CD8-positive, alpha-beta memory T cell (primary cell): Measurements from ENCODE around the gene NSUN3. TPM values are rescaled to one million over a fixed set of nuclear protein-coding genes. Genes with fewer than 3 reads are reported as not detected.

Experiments
- CTCF ChIA-PET: fragments of 350-600 bp; sonication (Branson Sonifier 250); formaldehyde crosslinking; loops from one replicate; lab custom pipeline; 2021; ENCODE audit warnings: antibody characterized with exemption; lab: Charles Lee
- POLR2A ChIA-PET: fragments of 350-600 bp; sonication (Branson Sonifier 250); formaldehyde crosslinking; loops from one replicate; lab custom pipeline; 2021; ENCODE audit warnings: antibody characterized with exemption; lab: Charles Lee
- DNase-seq, 5 donors: peaks; one replicate each; pipeline versions ENCODE4 v3.0.0 to v3.0.0-alpha.2; 2020 to 2022; ENCODE audit warnings: mixed read lengths in 1 of 5
- H3K27ac ChIP-seq: one replicate; pipeline ENCODE4 v1.7.0; 2013; ENCODE audit warnings: low read depth, mild to moderate bottlenecking, low read length, moderate library complexity
- H3K27me3 ChIP-seq: 2 replicates; pipeline ENCODE4 v1.7.0; 2013; ENCODE audit warnings: low read length, mild to moderate bottlenecking; ENCODE audit not compliant: insufficient read depth, poor library complexity, severe bottlenecking
- H3K36me3 ChIP-seq: 2 replicates; pipeline ENCODE4 v1.7.0; 2013; ENCODE audit warnings: mild to moderate bottlenecking, low read length, moderate library complexity; ENCODE audit not compliant: insufficient read depth
- H3K4me1 ChIP-seq: 2 replicates; pipeline ENCODE4 v1.7.0; 2013; ENCODE audit warnings: mild to moderate bottlenecking, low read length, moderate library complexity; ENCODE audit not compliant: insufficient read depth
- H3K4me3 ChIP-seq: 2 replicates; pipeline ENCODE4 v1.7.0; 2013; ENCODE audit warnings: mild to moderate bottlenecking, low read length
- H3K9me3 ChIP-seq: 2 replicates; pipeline ENCODE4 v1.7.0; 2013; ENCODE audit warnings: mild to moderate bottlenecking, low read length
- H3K27ac Mint-ChIP-seq, 8 donors: one replicate each; pipeline ENCODE4 v1.8.0; 2020 to 2021; ENCODE audit warnings: mixed read lengths in 8 of 8, mild to moderate bottlenecking in 6 of 8, inconsistent platforms in 3 of 8, moderate library complexity in 3 of 8
- H3K27me3 Mint-ChIP-seq, 2 donors: one replicate each; pipeline ENCODE4 v1.8.0; 2020 to 2021; ENCODE audit warnings: mixed read lengths in 2 of 2, mild to moderate bottlenecking in 1 of 2, moderate library complexity in 1 of 2
- H3K36me3 Mint-ChIP-seq, 3 donors: one replicate each; pipeline ENCODE4 v1.8.0; 2020 to 2021; ENCODE audit warnings: mixed read lengths in 3 of 3, inconsistent platforms in 1 of 3, mild to moderate bottlenecking in 1 of 3
- H3K4me1 Mint-ChIP-seq, 3 donors: one replicate each; pipeline ENCODE4 v1.8.0; 2020 to 2021; ENCODE audit warnings: mixed read lengths in 3 of 3, inconsistent platforms in 1 of 3, mild to moderate bottlenecking in 1 of 3
- H3K4me3 Mint-ChIP-seq, 7 donors: one replicate each; pipeline ENCODE4 v1.8.0; 2020 to 2021; ENCODE audit warnings: mixed read lengths in 7 of 7, mild to moderate bottlenecking in 6 of 7, moderate library complexity in 4 of 7, inconsistent platforms in 2 of 7
- H3K9me3 Mint-ChIP-seq, 5 donors: one replicate each; pipeline ENCODE4 v1.8.0; 2020 to 2022; ENCODE audit warnings: mixed read lengths in 5 of 5, mild to moderate bottlenecking in 3 of 5, moderate library complexity in 2 of 5, inconsistent platforms in 1 of 5
- polyA plus RNA-seq: library from polyadenylated mRNA; unstranded; fragments of 300-500 nt; fragmentation: Illumina TruSeq; gene quantifications from one replicate; pipeline ENCODE4 v1.2.3, GENCODE V29; 2021
- total RNA-seq, 2 experiments: library from RNA; stranded (reverse); gene quantifications; one replicate each; pipeline ENCODE4 v1.2.3, GENCODE V29; 2021

NSUN3 gene
- total and polyA plus RNA-seq, 3 experiments from 2014 or later, result 6.8 to 14.4 (median 13.4) TPM

DNA sequence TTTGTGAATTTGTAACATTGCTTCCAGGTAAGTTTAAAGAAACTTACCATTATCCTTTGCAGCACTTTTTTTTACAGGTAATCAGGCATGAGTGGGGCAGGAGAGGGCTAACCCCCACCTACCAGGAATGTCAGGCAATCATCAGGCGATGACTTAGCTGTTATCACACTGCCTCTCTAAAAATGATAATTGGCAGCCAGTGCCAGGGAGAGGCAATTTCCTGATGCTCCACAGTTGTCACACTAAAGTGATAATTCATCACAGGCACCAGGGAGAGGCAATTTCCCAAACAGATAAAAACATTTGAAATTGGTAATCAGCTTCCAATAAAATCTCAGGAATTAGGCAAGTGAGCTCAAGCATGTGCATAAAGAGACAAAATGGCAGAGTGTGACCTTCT, 26.3 kb downstream of the NSUN3 start:
- H3K27ac Mint-ChIP-seq, result peak overlapping the region in 1 of 8 donors; percentile 10
- H3K27me3 Mint-ChIP-seq, result no peaks in the 10 kb centered on the region
- Histone ChIP-seq H3K27me3 (no peaks in the 10 kb centered on the region), H3K27ac (no peak overlapping the region), H3K4me1 (no peaks in the 10 kb centered on the region), H3K36me3 (peaks cover 4% of the 10 kb centered on the region), H3K4me3 (no peak overlapping the region), H3K9me3 (no peaks in the 10 kb centered on the region)
- no peak overlapping the region for H3K4me3 Mint-ChIP-seq
- H3K4me1 Mint-ChIP-seq, result peaks cover 0 to 5% (median 2%) of the 10 kb centered on the region in 3 donors
- DNase-seq, result no peak
- ChIA-PET POLR2A (no interaction called here), CTCF (no interaction called here)
- no peaks in the 10 kb centered on the region for H3K9me3 Mint-ChIP-seq
- H3K36me3 Mint-ChIP-seq, result peaks cover 6 to 78% (median 27%) of the 10 kb centered on the region in 3 donors

DNA sequence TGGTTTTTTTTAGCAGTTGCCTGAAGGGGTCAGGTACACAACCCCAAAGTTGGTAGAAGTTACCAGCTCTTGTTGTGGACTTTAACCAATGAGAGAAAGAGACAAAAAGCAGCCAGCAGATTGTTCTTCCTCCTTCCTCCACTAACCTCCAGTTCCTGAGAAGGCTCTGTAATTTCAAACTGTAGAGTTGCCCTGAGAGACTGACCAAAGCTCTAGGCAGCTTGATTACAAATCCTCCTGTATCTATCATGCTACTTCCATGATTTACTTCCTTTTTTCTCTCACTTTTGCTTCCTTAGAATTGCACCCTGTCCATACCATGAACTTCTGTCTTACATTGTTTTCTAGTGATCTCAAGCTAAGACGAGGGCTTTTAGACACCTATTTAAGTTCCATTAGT, 29.2 kb downstream of the NSUN3 start:
- ChIA-PET CTCF (no interaction called here), POLR2A (no interaction called here)

DNA sequence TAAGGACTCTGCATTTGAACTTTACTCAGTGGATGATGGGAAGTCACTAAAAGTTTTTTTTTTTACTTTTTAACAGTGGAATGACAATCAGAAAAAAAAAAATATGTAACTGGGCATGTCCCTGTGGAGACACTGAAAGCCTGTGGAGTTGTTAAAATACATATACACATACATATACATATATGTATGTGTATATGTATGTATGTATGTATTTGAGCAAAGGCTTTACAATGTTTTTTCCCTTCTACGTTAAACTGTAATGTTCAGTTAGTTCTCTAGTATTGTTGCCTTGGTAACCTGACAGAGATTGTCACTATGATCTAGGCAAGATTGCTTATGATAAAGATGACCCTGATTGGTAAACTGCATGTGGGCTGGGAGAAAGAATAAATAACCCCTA, 30.3 kb downstream of the NSUN3 start:
- no peak overlapping the region for H3K4me3 Mint-ChIP-seq
- no peaks in the 10 kb centered on the region for H3K27me3 Mint-ChIP-seq
- no peak for DNase-seq
- no peaks in the 10 kb centered on the region for H3K4me1 ChIP-seq
- H3K4me1 Mint-ChIP-seq, result no peaks in the 10 kb centered on the region
- ChIA-PET POLR2A (no interaction called here), CTCF (no interaction called here)
- H3K36me3 Mint-ChIP-seq, result peaks cover 14 to 81% (median 34%) of the 10 kb centered on the region in 3 donors
- no peaks in the 10 kb centered on the region for H3K9me3 Mint-ChIP-seq
- peak overlapping the region in 2 of 8 donors; percentile 32 to 48 for H3K27ac Mint-ChIP-seq
- peaks cover 17% of the 10 kb centered on the region for H3K36me3 ChIP-seq
- no peaks in the 10 kb centered on the region for H3K9me3 ChIP-seq
- H3K27me3 ChIP-seq, result no peaks in the 10 kb centered on the region
- H3K27ac ChIP-seq, result no peak overlapping the region
- no peak overlapping the region for H3K4me3 ChIP-seq

More for the DNA sequence above, 29.2 kb downstream of the NSUN3 start:
- Histone ChIP-seq H3K36me3 (peaks cover 16% of the 10 kb centered on the region), H3K27ac (no peak overlapping the region), H3K4me1 (no peaks in the 10 kb centered on the region), H3K4me3 (no peak overlapping the region), H3K9me3 (no peaks in the 10 kb centered on the region), H3K27me3 (no peaks in the 10 kb centered on the region)
- Mint-ChIP-seq H3K36me3 (peaks cover 6 to 81% (median 34%) of the 10 kb centered on the region in 3 donors), H3K4me3 (no peak overlapping the region), H3K27ac (peak overlapping the region in 2 of 8 donors; percentile 14 to 73), H3K4me1 (peaks cover 0 to 4% (median 0%) of the 10 kb centered on the region in 3 donors), H3K9me3 (no peaks in the 10 kb centered on the region), H3K27me3 (no peaks in the 10 kb centered on the region)
- no peak for DNase-seq

DNA sequence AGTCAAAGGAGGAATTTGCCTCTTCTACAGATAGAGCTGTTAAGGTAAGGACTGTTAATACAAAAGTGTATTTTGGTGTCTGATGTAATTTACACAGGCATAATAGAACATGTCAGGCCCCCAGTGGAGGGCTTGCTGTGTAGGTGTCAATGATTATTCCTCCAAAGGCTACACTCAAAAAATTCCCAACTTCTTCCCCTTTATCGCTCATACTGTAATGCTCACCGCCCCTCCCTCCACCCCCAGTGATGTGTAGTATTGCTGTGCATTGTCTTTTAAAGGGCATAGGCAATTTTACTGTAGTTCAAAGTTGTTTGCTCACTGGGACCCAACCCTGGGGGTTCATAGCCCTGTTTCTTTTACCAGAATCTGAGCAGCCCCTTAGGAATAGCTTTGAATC, 32.2 kb downstream of the NSUN3 start:
- DNase-seq, result no peak
- CTCF ChIA-PET, result interaction anchor here (1.6 kb wide), 1 partner anchor 32 kb away, joined by 3 read pairs; the partner anchor contains the start of genes DHFR2 and NSUN3
- no peak overlapping the region for H3K4me3 ChIP-seq
- POLR2A ChIA-PET, result no interaction called here
- no peaks in the 10 kb centered on the region for H3K9me3 ChIP-seq
- H3K27ac ChIP-seq, result no peak overlapping the region
- Mint-ChIP-seq H3K4me3 (no peak overlapping the region), H3K36me3 (peaks cover 8 to 81% (median 42%) of the 10 kb centered on the region in 3 donors), H3K27ac (peak overlapping the region in 2 of 8 donors; percentile 17 to 27), H3K9me3 (no peaks in the 10 kb centered on the region), H3K4me1 (peaks cover 0 to 4% (median 0%) of the 10 kb centered on the region in 3 donors), H3K27me3 (no peaks in the 10 kb centered on the region)
- peaks cover 35% of the 10 kb centered on the region for H3K36me3 ChIP-seq
- H3K27me3 ChIP-seq, result no peaks in the 10 kb centered on the region
- no peaks in the 10 kb centered on the region for H3K4me1 ChIP-seq

DNA sequence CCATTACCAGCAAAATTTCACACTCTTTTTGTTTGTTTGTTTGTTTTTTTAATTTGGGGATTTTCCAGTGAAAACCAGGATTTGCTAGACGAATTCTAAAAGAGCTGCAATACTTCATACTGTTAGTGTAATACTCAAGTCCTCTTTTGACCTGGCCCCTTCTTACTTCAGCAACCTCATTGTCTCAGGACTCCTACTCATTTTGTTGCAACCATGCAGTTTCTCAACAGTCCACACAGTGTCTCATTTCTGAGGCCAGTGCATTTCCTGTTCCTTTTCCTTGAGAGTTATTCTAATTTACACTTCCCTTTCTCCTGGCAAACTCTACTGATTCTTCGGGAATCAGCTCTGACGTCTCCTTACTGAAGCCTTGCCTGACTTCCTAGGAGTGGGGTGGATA, 35.6 kb downstream of the NSUN3 start:
- CTCF ChIA-PET, result no interaction called here
- no peaks in the 10 kb centered on the region for H3K9me3 Mint-ChIP-seq
- no peak overlapping the region for H3K4me3 Mint-ChIP-seq
- H3K4me3 ChIP-seq, result no peak overlapping the region
- H3K36me3 ChIP-seq, result peaks cover 35% of the 10 kb centered on the region
- H3K36me3 Mint-ChIP-seq, result peaks cover 8 to 75% (median 28%) of the 10 kb centered on the region in 3 donors
- H3K27ac Mint-ChIP-seq, result peak overlapping the region in 2 of 8 donors; percentile 1 to 55
- no peak for DNase-seq
- H3K27me3 Mint-ChIP-seq, result no peaks in the 10 kb centered on the region
- no peaks in the 10 kb centered on the region for H3K27me3 ChIP-seq
- POLR2A ChIA-PET, result no interaction called here
- H3K9me3 ChIP-seq, result no peaks in the 10 kb centered on the region
- peaks cover 0 to 4% (median 0%) of the 10 kb centered on the region in 3 donors for H3K4me1 Mint-ChIP-seq
- H3K4me1 ChIP-seq, result no peaks in the 10 kb centered on the region
- H3K27ac ChIP-seq, result no peak overlapping the region

DNA sequence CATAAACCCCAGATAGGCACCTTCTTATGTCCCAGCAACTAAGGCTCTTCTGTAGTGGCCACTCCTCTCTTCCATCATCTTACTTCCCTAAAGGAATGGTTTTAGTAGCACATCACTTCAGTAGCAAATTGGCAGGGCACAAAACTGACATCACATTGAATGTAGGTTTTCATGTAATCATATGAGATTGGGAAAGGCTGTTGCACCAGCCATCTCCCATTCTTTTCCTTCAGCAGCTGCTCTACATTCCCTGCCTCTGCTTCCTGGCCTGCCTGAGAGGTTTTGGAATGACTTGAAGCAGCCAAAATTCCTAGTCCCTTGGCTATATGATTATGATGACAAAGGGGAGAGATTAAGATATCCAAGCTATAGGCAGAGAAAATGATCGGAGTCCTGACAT, 36.5 kb downstream of the NSUN3 start:
- no peak for DNase-seq
- peaks cover 8 to 74% (median 24%) of the 10 kb centered on the region in 3 donors for H3K36me3 Mint-ChIP-seq
- Histone ChIP-seq H3K4me1 (no peaks in the 10 kb centered on the region), H3K4me3 (no peak overlapping the region), H3K9me3 (no peaks in the 10 kb centered on the region), H3K27me3 (no peaks in the 10 kb centered on the region), H3K36me3 (peaks cover 40% of the 10 kb centered on the region), H3K27ac (no peak overlapping the region)
- H3K4me1 Mint-ChIP-seq, result peaks cover 0 to 4% (median 0%) of the 10 kb centered on the region in 3 donors
- H3K27ac Mint-ChIP-seq, result peak overlapping the region in 2 of 8 donors; percentile 34 to 59
- ChIA-PET CTCF (no interaction called here), POLR2A (no interaction called here)
- H3K9me3 Mint-ChIP-seq, result no peaks in the 10 kb centered on the region
- H3K4me3 Mint-ChIP-seq, result no peak overlapping the region
- H3K27me3 Mint-ChIP-seq, result no peaks in the 10 kb centered on the region

DNA sequence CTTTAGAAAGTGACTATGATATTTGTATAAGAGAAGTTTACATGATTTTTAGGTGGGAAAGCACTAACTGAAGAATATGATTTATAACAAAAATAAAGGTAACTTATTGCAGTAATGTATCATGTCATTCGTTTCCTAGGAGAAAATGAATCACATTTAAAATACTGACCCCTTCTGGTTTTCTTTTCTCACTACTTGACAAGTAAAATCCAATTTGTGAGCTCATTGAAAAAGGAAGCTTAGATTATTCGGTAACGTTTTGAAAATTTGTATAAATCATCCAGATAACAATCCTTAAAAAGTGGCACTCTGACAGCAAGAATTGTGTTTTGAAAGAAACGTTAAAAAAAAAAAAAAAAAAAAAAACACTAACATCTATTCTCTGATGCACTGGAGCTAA, 39.0 kb downstream of the NSUN3 start:
- Mint-ChIP-seq H3K9me3 (no peaks in the 10 kb centered on the region), H3K27me3 (no peaks in the 10 kb centered on the region), H3K4me3 (no peak overlapping the region), H3K27ac (no peak overlapping the region), H3K4me1 (peaks cover 0 to 4% (median 0%) of the 10 kb centered on the region in 3 donors), H3K36me3 (peaks cover 8 to 71% (median 16%) of the 10 kb centered on the region in 3 donors)
- CTCF ChIA-PET, result interaction anchor here (1.2 to 1.4 kb wide), 2 partner anchors 24 to 39 kb away, joined by 3 to 4 read pairs; no protein-coding TSS in a partner anchor
- Histone ChIP-seq H3K36me3 (peaks cover 30% of the 10 kb centered on the region), H3K27me3 (no peaks in the 10 kb centered on the region), H3K4me1 (no peaks in the 10 kb centered on the region), H3K27ac (no peak overlapping the region), H3K9me3 (no peaks in the 10 kb centered on the region), H3K4me3 (no peak overlapping the region)
- POLR2A ChIA-PET, result no interaction called here
- no peak for DNase-seq

DNA sequence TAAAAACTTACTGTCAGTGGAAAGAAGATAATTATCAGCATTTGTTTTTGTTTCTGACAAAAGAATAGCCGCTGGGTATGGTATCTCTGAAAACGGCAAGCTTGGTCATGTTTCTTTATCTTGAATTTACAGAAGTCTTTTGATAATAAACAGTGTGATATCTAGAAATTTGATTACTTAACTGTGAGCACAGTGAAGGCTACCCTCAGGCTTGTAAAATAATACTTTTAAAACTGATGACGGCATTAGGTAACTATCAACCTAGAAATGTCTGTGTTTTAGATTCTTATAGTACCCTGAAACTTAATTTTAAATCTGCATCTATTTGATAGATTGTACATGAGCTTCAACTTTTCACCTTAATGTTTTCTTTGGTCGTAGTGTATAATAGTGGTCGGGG, 43.4 kb downstream of the NSUN3 start:
- CTCF ChIA-PET, result no interaction called here
- POLR2A ChIA-PET, result no interaction called here
- H3K27me3 ChIP-seq, result no peaks in the 10 kb centered on the region

More for the DNA sequence above, 43.4 kb downstream of the NSUN3 start:
- Mint-ChIP-seq H3K4me1 (no peaks in the 10 kb centered on the region), H3K36me3 (peaks cover 0 to 68% (median 5%) of the 10 kb centered on the region in 3 donors), H3K4me3 (no peak overlapping the region), H3K27me3 (no peaks in the 10 kb centered on the region), H3K27ac (peak overlapping the region in 2 of 8 donors; percentile 42 to 49), H3K9me3 (no peaks in the 10 kb centered on the region)
- H3K27ac ChIP-seq, result no peak overlapping the region
- DNase-seq, result no peak
- peaks cover 16% of the 10 kb centered on the region for H3K36me3 ChIP-seq
- H3K4me3 ChIP-seq, result no peak overlapping the region
- no peaks in the 10 kb centered on the region for H3K4me1 ChIP-seq
- H3K9me3 ChIP-seq, result no peaks in the 10 kb centered on the region
